ENCODE results near the gene PROZ. TPM values are rescaled to one million over a fixed set of nuclear protein-coding genes. Genes with fewer than 3 reads are reported as not detected.

PROZ gene
- total RNA-seq, 6 donors from 2014 or later: not detected

DNA sequence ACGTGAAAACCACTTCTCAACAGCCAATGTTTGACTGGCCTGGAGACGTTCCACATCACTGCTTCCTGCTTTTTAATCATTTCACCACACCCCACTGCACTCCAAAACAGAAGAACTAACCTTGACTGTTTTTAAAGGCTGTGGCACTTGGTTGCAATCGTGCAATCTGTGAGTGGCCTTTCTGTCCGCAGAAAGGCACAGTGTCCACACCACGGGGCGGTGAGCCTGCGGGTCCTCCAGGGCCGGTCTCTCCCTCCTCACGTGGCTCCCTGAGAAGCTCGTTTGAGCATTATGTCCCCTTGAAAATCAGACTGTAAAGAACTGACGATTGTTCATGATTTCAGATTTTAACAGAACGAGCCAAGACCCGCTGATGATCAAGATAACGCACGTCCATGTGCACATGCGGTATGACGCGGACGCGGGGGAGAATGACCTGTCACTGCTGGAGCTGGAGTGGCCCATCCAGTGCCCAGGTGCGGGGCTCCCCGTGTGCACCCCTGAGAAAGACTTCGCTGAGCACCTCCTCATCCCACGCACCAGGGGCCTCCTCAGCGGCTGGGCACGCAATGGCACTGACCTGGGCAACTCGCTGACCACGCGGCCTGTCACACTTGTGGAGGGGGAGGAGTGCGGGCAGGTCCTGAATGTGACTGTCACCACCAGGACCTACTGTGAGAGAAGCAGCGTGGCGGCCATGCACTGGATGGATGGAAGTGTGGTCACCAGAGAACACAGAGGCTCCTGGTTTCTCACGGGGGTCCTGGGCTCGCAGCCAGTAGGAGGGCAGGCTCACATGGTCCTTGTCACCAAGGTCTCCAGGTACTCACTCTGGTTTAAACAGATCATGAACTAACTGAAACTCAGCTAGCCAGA lies 13.0 kb downstream of the PROZ start:
- no peaks in the 10 kb centered on the region for H3K9me3 ChIP-seq
- no peak overlapping the region for H3K4me3 ChIP-seq
- no peak overlapping the region for H3K27ac ChIP-seq
- TF ChIP-seq POLR2A (IDR thresholded peaks at IDR 0.05): no peak
- TF ChIP-seq POLR2AphosphoS5 (IDR thresholded peaks at IDR 0.05): no peak
- TF ChIP-seq, protein P1, sequence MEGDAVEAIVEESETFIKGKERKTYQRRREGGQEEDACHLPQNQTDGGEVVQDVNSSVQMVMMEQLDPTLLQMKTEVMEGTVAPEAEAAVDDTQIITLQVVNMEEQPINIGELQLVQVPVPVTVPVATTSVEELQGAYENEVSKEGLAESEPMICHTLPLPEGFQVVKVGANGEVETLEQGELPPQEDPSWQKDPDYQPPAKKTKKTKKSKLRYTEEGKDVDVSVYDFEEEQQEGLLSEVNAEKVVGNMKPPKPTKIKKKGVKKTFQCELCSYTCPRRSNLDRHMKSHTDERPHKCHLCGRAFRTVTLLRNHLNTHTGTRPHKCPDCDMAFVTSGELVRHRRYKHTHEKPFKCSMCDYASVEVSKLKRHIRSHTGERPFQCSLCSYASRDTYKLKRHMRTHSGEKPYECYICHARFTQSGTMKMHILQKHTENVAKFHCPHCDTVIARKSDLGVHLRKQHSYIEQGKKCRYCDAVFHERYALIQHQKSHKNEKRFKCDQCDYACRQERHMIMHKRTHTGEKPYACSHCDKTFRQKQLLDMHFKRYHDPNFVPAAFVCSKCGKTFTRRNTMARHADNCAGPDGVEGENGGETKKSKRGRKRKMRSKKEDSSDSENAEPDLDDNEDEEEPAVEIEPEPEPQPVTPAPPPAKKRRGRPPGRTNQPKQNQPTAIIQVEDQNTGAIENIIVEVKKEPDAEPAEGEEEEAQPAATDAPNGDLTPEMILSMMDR (IDR thresholded peaks at IDR 0.05): no peak
- TF ChIP-seq EP300 (IDR thresholded peaks at IDR 0.05): no peak
- no peaks in the 10 kb centered on the region for H3K27me3 ChIP-seq
- peaks cover 3 to 41% (median 24%) of the 10 kb centered on the region in 4 donors for H3K36me3 ChIP-seq
- H3K4me1 ChIP-seq: no peaks in the 10 kb centered on the region
- DNase-seq: peak in 1 of 2 donors; percentile 61
- WGBS, 2 donors: 87 to 90% methylated on average over 31 to 34 of the region's 34 CpGs
- ATAC-seq (ENCODE audit: low FRiP score in 2 of 2): peak in 1 of 2 donors; percentile 16

DNA sequence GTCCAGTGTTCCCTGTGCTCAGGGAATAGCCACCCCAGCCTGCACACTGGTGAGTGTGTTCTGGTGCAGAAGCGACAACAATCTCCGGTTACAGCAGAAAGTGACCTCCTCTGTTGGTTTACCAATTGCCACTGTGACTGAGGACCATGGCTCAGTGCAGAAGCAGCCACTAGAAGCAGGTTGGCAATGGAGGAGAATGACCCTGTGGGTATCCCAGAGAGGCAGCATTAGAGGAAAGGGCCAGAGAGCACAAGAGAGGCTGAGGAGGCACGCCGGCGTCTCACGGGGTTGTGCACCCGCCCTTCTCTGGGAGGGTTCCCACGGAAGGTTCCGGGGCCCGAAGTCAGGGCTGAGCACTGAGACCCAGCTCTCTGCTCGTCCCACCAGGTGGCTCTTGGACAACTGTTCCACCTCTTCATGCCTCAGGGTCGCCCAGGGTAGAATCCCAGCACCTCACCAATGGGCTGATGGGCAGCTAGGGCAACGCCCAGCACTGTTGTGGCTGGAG lies 14.0 kb downstream of the PROZ start:
- no peak overlapping the region for H3K4me3 ChIP-seq
- WGBS, 2 donors: 92 to 98% methylated on average over 12 to 13 of the region's 13 CpGs
- no peaks in the 10 kb centered on the region for H3K9me3 ChIP-seq
- no peaks in the 10 kb centered on the region for H3K27me3 ChIP-seq
- peaks cover 8 to 51% (median 32%) of the 10 kb centered on the region in 4 donors for H3K36me3 ChIP-seq
- DNase-seq (peak in 1 of 2 donors; percentile 55), ATAC-seq (ENCODE audit: low FRiP score in 2 of 2) (no peak)
- no peak overlapping the region for H3K27ac ChIP-seq
- TF ChIP-seq POLR2A (IDR thresholded peaks at IDR 0.05): no peak
- TF ChIP-seq EP300 (IDR thresholded peaks at IDR 0.05): no peak
- TF ChIP-seq, protein P1 (IDR thresholded peaks at IDR 0.05): no peak
- no peak for TF ChIP-seq POLR2AphosphoS5 (IDR thresholded peaks at IDR 0.05)
- H3K4me1 ChIP-seq: no peaks in the 10 kb centered on the region

DNA sequence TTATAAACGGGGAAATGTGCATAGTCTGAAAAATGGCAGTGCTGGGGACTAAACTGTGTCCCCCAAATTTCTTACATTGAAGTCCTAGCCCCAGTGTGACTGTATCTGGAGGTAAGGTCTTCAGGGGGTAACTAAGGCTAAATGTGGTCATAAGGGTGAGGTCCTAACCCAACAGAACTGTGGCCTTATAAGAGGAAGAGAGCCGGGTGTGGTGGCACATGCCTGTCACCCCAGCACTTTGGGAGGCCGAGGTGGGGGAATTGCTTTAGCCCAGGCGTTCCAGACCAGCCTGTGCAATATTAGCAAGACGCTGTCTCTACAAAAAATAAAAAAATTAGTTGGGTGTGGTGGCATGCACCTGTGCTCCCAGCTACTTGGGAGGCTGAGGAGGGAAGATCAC lies 17.8 kb downstream of the PROZ start:
- DNase-seq (no peak), ATAC-seq (ENCODE audit: low FRiP score in 2 of 2) (peak in 1 of 2 donors; percentile 67)
- TF ChIP-seq, protein P1 (IDR thresholded peaks at IDR 0.05): no peak
- TF ChIP-seq POLR2AphosphoS5 (IDR thresholded peaks at IDR 0.05) (no peak), POLR2A (IDR thresholded peaks at IDR 0.05) (no peak), EP300 (IDR thresholded peaks at IDR 0.05) (no peak)
- H3K4me1 ChIP-seq: peaks cover 0 to 9% (median 0%) of the 10 kb centered on the region in 4 donors
- no peaks in the 10 kb centered on the region for H3K27me3 ChIP-seq
- 63 to 76% methylated on average over 5 of the region's 5 CpGs for WGBS, 2 donors
- H3K27ac ChIP-seq: peak overlapping the region in 2 of 4 donors; percentile 11 to 17
- H3K9me3 ChIP-seq: no peaks in the 10 kb centered on the region
- H3K36me3 ChIP-seq: peaks cover 26 to 88% (median 63%) of the 10 kb centered on the region in 4 donors
- no peak overlapping the region for H3K4me3 ChIP-seq

DNA sequence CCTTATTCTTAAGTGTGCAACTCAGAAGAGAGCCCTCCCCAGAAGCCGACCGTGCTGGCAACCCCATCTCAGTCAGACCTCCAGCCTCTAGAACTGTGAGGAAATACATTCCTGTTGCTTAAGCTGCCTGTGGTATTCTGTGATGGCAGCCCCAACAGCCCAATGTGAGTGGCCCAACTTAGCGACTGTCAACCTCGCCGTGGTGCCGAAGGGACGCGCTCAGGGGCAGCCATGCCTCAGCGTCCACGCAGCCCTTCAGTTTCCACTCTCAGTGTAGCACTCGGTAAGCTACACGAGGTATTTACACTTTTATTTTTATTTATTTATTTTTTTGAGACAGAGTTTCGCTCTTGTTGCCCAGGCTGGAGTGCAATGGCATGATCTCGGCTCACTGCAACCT lies 18.4 kb downstream of the PROZ start:
- ATAC-seq (ENCODE audit: low FRiP score in 2 of 2) (no peak), DNase-seq (no peak)
- Histone ChIP-seq H3K4me1 (peaks cover 0 to 9% (median 0%) of the 10 kb centered on the region in 4 donors), H3K27me3 (no peaks in the 10 kb centered on the region), H3K4me3 (no peak overlapping the region), H3K27ac (peak overlapping the region in 1 of 4 donors; percentile 17), H3K36me3 (peaks cover 26 to 82% (median 61%) of the 10 kb centered on the region in 4 donors), H3K9me3 (no peaks in the 10 kb centered on the region)
- TF ChIP-seq POLR2A (IDR thresholded peaks at IDR 0.05) (no peak), POLR2AphosphoS5 (IDR thresholded peaks at IDR 0.05) (no peak)
- TF ChIP-seq, protein P1 (IDR thresholded peaks at IDR 0.05): no peak
- 96% methylated on average over 14 of the region's 14 CpGs for WGBS, 2 donors

Data from upper lobe of left lung (tissue), 6 donors.